NCI-H2227 (cell line): ENCODE data around the gene GJA10.
"Not testable (repeated sequence)": the region's sequence is repeated elsewhere in the genome, so short reads cannot be mapped to it uniquely, and the experiment has no call there.

Experiments used
- DNase-seq: peaks from one replicate; lab custom pipeline; 2025; ENCODE audit not compliant: unreplicated experiment; lab: John Stamatoyannopoulos, UW

The GJA10 gene

GRCh38 chr6:89894169-89894568 is at the start of gene GJA10:
Gene GJA10, plus strand, starts transcription at chr6:89894469. Its CDS starts 0 bp downstream, at chr6:89894469.
- DNase-seq = no peak

DNA sequence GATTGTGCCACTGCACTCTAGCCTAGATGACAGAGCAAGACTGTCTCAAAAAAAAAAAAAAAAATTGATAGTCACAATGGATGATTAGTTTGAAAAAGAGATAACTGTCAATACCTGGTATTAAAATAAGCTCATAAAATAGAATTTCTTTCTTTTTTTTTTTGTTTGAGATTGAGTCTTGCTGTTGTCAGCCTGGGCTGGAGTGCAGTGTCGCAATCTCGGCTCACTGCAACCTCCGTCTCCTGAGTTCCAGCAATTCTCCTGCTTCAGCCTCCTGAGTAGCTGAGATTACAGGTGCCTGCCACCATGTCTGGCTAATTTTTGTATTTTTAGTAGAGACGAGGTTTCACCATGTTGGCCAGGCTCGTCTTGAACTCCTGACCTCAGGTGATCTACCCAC is 46.8 kb upstream of the GJA10 start:
- DNase-seq = not testable (repeated sequence)

DNA sequence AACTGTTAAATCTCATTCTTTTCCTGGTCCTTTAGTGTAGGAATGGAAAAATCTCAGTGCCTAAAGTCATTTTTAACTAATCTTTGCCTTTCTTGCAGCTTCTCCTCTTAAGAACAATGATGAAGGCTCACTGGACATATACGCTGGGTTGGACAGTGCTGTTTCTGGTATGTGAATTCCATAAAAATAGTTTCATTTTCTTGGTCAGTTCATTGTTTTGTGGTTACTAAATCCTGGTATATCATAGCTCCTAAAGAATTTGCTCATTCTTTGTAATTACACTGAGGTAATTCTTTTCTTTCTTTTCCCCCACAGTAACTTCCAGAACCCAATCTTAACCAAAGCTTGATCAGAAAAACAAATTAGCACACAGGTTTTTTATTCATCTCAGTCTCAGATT is 41.2 kb upstream of the GJA10 start:
- no peak for DNase-seq

- no peak for DNase-seq
Observed at GRCh38 chr6:89858041-89858440, 36.2 kb upstream of the GJA10 start.

GRCh38 chr6:89859744-89860143 is 34.5 kb upstream of the GJA10 start:
- DNase-seq = no peak

GRCh38 chr6:89862273-89862672 is 32.0 kb upstream of the GJA10 start:
- DNase-seq = no peak

DNA sequence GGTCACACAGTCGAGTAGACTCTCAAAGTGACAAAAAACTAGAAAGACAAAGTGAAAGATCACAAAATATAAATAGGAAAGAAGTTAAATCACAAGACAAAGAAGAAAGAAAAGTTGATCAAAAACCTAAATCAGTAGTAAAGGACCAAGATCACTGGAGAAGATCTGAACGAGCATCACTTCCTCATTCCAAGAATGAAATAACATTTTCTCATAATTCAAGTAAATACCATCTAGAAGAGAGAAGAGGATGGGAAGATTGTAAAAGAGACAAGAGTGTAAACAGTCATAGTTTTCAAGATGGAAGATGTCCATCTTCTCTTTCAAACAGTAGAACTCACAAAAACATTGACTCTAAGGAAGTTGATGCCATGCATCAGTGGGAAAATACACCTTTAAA is 31.6 kb upstream of the GJA10 start:
- no peak for DNase-seq

DNA sequence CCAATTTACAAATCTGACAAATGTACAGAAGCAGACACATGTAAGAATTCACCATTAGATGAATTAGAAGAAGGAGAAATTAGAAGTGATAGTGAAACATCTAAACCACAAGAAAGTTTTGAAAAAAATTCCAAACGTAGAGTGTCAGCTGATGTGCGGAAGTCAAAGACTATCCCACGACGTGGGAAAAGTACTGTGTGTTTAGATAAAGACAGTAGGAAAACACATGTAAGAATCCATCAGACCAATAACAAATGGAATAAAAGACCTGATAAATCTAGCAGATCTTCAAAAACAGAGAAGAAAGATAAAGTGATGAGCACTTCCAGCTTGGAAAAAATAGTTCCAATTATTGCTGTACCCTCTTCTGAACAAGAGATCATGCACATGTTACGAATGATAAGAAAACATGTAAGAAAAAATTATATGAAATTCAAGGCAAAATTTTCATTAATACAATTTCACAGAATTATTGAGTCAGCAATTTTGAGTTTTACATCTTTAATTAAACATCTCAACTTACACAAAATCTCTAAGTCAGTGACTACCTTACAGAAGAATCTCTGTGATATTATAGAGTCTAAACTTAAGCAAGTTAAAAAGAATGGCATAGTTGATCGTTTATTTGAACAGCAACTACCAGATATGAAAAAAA is 28.1 kb upstream of the GJA10 start:
- DNase-seq = no peak

GRCh38 chr6:89873721-89874120 is 20.5 kb upstream of the GJA10 start:
- DNase-seq = no peak

DNA sequence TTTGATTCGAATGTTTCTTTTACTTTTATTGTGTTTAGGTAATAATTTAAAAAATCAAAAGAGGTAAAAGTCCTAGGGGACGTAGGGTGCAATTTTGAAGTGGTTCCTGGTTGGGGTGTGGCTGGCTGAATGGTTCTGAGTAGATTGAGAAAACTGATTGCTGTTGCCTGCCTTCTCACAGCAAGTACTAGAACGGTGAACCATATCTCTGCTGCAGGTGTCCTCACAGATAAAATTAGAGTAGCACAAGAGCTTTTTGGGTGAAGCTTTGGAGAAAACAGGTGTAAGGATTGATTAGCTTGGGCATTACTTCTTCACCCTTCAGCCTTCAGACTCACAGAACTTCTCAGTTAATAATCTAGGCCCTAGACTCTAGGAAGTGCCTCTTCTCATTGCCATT is 19.8 kb upstream of the GJA10 start:
- DNase-seq = no peak

DNA sequence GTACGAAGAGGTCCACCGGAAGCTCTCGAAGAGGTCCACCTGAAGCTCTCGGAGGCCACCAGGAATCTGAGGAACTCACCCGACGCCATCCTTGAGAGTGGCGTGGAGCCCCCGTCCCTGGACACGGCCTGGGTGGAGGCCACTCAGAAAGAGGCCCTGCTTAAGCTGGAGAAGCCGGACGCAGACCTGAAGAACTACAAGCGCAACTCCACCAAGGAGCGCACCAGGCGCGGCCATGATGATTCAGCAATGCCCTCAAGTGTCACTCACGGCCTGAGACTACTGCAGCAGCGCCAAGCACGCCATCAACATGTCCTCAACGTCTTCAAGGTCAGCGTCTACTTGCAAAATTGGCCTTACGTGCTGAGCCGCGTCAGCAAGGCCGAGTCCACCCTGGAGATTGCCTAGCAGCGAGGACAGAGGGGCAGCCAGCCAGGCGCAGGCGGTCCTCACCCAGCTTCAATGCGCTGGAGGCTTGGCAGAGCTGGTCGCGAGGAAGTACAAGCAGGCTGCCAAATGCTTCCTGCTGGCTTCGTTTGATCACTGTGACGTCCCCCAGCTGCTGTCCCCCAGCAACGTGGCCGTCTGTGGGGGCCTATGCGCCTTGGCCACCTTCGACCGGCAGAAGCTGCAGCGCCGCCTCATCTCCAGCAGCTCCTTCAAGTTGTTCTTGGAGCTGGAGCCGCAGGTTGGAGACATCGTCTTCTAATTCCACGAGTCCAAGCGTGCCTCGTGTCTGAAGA is 7.7 kb upstream of the GJA10 start:
- DNase-seq = no peak

- no peak for DNase-seq
Observed at GRCh38 chr6:89887452-89888137, 6.7 kb upstream of the GJA10 start.

GRCh38 chr6:89888138-89888514 is 6.1 kb upstream of the GJA10 start:
- DNase-seq = no peak

GRCh38 chr6:89888871-89889270 is 5.4 kb upstream of the GJA10 start:
- no peak for DNase-seq

DNA sequence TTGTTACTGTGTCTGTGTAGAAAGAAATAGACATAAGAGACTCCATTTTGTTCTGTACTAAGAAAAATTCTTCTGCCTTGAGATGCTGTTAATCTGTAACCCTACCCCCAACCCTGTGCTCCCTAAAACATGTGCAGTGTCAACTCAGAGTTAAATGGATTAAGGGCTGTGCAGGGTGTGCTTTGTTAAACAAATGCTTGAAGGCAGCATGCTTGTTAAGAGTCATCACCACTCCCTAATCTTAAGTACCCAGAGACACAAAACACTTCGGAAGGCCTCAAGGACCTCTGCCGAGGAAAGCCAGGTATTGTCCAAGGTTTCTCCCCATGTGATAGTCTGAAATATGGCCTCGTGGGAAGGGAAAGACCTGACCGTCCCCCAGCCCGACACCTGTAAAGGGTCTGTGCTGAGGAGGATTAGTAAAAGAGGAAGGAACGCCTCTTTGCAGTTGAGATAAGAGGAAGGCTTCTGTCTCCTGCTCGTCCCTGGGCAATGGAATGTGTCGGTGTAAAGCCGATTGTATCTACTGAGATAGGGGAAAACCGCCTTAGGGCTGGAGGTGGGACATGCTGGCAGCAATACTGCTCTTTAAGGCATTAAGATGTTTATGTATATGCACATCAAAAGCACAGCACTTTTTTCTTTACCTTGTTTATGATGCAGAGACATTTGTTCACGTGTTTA is 3.3 kb upstream of the GJA10 start:
- not testable (repeated sequence) for DNase-seq

DNA sequence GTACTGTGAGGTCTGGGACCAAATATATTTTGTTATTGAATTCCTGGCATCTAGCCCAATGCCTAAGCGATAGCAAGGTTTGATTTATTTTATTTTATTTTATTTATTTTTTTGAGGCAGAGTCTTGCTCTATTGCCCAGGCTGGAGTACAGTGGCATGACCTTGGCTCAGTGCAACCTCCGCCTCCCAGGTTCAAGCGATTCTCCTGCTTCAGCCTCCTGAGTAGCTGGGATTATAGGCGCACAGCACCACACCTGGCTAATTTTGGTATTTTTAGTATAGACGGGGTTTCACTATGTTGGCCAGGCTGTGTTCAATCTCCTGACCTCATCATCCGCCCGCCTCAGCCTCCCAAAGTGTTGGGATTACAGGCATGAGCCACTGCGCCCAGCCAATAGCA is 1.7 kb upstream of the GJA10 start:
- not testable (repeated sequence) for DNase-seq

DNA sequence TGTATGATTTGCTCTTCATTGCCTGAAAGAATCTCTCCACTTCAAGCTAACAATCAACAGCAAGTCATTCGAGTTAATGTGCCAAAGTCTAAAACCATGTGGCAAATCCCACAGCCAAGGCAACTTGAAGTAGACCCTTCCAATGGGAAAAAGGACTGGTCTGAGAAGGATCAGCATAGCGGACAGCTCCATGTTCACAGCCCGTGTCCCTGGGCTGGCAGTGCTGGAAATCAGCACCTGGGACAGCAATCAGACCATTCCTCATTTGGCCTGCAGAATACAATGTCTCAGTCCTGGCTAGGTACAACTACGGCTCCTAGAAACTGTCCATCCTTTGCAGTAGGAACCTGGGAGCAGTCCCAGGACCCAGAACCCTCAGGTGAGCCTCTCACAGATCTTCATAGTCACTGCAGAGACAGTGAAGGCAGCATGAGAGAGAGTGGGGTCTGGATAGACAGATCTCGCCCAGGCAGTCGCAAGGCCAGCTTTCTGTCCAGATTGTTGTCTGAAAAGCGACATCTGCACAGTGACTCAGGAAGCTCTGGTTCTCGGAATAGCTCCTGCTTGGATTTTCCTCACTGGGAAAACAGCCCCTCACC is 1.1 kb downstream of the GJA10 start:
- DNase-seq = no peak

- not testable (repeated sequence) for DNase-seq
Observed at GRCh38 chr6:89910001-89910901, 16.0 kb downstream of the GJA10 start.

GRCh38 chr6:89910902-89911240 is 16.6 kb downstream of the GJA10 start:
- DNase-seq = no peak
